ENCODE results near the gene GLRX.
"Not testable (repeated sequence)": the region's sequence is repeated elsewhere in the genome, so short reads cannot be mapped to it uniquely, and the experiment has no call there.

The GLRX gene

GRCh38 chr5:95852567-95852966, 30.0 kb upstream of the GLRX start:
- no peak for DNase-seq (ENCODE audit: low spot score)

- not testable (repeated sequence) for DNase-seq (ENCODE audit: low spot score)
Measured at GRCh38 chr5:95851141-95851540, 28.6 kb upstream of the GLRX start.

DNA sequence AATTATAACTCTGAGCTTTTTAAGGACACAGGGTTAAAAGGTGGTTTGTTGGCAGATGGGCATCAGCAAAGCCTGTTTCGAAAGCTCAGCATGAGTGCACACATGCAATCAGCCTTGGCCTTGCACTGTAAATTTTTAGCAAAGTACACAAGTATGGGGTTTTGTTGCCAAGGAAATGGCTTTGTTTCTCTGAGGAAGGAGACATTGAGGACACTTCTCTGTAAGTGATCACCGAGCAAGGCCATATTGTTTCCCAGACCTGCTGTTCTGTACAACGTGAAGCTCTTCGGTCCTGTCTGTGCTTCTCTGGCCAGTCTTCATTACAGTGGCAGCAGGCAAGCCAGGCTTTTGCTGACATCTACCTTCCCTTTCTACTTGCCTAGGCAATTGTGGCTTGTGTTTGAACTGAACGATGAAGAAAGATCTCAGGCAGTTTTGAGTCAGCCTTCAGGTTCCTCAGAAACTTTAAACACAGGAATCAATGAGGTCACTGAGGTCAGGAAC, 27.9 kb upstream of the GLRX start:
- no peak for DNase-seq (ENCODE audit: low spot score)

- no peak for DNase-seq (ENCODE audit: low spot score)
Measured at GRCh38 chr5:95848701-95849100, 26.2 kb upstream of the GLRX start.

DNA sequence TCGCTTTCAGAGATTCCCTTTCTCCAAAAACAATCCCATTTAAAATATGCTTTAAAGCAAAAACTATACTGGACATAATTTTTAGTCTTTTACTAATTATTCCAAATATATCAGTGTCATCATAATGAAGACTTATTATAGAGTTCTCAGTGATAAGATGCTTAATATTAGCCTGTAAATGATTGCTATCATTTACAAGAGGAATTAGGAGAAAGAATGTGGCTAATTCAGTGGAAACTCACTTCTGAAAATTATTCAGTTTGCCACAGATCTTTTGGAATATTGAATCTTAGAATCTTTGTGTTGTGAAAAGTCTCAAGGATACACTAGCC, 24.7 kb upstream of the GLRX start:
- no peak for DNase-seq (ENCODE audit: low spot score)

DNA sequence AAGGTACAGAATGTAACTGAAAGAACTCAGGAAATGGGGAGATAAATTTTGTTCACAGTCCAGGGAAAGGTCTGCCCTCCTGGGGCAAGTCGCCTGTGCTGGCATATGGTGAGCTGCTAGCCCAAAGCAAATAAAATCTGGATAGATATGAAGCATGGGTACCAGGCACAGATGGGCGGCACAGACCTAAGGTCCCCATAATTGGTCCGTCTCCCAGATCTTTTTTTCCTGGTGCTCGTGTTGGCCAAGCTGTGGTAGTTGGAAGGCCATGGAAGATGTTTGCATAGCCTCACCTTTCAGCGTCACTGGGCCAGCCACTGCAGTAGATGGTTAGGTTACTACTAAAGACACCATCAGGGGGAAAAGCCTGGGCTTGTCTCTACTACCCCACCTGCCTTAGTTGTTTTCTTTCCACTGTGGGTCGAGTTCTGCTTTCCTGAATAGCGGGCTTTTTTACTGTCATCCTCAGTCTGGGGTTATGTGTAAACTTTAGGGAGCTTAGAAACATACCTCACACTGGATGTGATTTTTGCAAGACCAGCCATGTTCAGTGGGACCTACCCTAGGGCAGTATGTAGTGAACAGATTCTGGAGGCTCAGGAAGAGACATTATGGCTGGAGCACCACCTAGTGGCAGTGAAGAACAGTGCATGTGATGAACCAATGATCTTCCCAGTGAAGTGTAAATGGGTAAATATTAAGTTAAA, 24.2 kb upstream of the GLRX start:
- DNase-seq (ENCODE audit: low spot score) = peak; percentile 86

GRCh38 chr5:95845391-95845790, 22.9 kb upstream of the GLRX start:
- DNase-seq (ENCODE audit: low spot score) = no peak

GRCh38 chr5:95843733-95844223, 21.3 kb upstream of the GLRX start:
- DNase-seq (ENCODE audit: low spot score) = no peak

DNA sequence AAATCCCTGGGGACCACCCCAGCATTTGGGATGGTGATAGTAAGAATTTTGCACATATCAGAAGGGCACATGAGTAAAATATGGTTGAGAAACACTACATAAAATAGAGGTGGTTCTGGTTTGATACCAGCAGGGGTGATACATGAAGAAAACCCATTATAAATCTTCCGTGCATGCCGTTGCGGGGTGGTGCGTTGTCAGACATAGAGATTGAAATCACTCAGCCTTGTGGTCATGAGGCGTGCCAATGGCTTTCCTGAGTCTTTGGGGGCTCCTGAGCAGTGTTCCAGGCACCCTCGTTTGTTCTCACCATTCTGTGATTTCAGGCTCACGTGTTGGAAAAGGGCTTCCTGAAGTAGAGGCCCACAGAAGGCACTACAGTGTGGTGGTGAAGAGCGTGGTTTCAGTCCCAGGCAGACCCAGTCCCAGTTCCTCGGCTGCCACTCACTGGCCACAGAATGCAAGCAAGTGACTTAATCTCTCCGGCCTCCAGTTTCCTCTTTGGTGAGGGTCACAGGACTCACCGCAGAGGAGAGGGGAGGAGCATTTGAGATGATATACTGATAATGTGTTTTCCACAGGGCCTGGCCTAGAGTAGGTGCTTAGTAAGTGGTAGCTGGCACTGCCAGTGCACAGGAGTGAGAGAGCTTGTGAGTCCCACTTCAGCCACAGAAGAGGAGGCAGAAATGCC, 20.5 kb upstream of the GLRX start:
- peak; percentile 63 for DNase-seq (ENCODE audit: low spot score)

DNA sequence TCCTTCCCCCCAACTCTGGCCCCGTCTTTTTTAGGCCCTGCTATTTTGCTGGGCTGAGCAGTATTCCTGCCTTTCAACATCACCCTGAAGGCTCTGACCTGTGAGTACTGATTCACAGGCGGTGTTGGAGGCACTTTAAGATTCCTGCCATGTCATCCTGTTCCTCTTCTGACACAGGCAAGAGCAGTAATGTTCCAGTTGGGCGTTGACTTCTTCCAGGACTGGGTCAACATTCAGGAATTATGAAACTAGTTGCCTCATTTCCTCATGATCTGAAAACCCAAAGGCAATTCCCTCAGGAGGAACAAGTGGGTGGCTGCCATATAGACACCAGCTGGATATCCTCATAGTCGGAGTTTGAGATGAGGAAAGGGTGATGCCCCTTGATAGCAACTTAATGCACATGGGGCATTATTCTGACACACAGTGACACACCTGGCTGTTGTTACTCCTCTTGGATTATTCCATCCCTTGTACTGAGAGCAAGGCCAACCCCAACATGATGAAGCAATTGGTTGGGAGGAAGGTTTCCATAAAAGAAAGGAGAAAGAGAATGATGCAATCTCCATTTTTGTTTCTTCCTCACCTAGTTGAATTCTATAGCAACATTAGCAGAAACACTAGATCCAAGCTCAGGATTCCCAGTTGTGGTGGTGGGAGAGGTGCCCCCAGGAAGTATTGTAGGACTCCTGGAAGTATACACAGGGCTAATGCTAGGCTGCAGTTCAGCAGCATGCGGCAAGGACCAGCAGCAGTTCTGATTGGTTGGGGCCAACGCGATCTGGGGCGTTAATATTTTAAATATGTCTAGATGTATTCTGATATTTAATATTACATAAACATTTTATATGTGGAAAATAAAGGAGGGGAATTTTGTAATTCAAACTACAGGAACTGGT, 19.6 kb upstream of the GLRX start:
- DNase-seq (ENCODE audit: low spot score) = no peak

DNA sequence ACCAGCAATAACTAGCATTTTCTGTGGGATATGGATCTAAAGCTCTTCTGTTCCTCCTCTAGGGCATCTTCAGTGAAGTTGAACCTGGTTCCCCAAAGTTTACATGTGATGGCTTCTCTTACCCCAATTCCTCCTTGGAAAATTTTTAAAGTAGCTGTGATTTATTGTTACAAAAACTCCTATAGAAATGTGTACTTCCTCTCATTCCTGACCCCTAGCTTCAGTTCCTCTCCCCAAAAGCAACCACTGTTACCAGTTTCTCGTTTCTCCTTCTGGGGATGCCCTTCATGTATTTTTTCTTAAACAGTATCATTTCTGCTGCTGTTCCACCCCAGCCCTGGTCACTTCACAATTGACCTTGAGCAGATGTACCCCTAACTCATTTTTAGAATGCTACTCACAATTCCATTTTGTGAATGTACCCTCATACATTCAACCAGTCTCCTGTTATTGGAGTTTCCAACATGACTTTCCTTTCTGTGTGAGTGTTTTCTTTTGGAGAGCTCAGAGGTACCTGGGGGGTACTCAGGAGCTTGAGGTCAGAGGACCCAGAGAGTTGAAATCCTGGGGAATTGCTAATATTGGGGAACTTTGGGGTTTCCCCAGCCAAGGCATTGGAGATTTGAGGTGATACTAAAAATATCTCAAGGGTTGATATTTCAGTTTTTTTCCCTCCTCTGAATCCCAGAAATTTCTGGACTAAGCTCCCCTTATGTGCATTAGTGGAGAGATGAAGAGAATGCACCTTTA, 18.6 kb upstream of the GLRX start:
- DNase-seq (ENCODE audit: low spot score) = no peak

DNA sequence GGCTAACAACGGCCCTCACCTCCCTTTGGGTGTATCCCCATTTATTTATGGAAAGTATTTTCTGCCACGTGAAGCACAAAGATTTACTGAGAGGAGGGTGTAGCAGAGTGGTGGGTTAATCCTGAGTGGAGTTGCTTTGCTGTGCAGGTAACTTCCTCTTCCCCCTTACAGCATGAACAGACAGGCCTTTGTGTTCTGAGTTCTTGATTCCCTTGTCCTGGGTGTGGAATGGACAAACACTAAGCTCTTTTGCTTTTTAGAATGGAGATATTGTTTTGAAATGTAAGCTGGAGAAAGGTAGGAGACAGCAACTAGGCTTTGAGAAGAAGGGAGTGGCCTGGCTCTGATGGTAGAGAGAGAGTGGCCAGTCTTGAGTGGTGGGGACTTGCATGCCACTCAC, 17.1 kb upstream of the GLRX start:
- DNase-seq (ENCODE audit: low spot score) = no peak

- no peak for DNase-seq (ENCODE audit: low spot score)
Measured at GRCh38 chr5:95838556-95838955, 16.0 kb upstream of the GLRX start.

DNA sequence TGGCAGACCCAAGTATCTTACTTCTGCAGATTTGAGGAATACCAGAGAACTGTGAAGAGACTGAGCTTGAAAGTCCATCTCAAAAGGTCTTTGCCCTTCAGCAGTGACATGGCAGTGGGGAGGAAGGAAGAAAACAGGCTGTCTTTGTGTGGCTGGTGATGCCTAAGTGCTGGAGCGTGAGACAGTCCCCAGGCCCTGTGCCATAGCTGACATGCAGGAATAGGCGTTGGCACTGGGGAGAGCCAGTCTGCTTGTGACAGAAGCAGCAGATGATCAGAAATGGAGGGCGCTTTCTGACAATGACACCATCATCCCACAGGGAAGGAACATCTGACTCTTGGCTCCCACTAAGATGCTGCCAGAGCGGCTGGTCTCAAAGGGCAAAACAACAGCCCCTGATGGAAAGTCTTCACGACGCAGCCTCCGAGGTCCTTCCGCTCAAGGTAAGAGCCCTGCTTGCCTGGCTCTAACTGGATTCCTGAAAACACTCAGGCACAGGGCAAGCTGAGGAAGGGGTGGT, 15.5 kb upstream of the GLRX start:
- peak; percentile 79 for DNase-seq (ENCODE audit: low spot score)

GRCh38 chr5:95837492-95837891, 15.0 kb upstream of the GLRX start:
- DNase-seq (ENCODE audit: low spot score) = no peak

DNA sequence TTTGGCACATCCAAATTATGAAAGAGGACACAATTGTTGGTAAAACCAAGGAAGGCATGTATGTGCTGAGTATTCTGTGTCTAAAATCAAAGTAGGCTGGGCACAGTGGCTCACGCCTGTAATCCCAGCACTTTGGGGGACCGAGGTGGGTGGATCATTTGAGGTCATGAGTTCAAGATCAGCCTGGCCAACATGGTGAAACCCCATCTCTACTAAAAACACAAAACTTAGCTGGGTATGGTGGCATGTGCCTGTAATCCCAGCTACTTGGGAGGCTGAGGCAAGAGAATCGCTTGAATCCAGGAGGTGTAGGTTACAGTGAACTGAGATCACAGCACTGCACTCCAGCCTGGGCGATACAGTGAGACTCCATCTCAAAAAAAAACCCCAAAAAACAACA, 14.4 kb upstream of the GLRX start:
- DNase-seq (ENCODE audit: low spot score) = not testable (repeated sequence)

- no peak for DNase-seq (ENCODE audit: low spot score)
Measured at GRCh38 chr5:95836544-95836943, 14.0 kb upstream of the GLRX start.

DNA sequence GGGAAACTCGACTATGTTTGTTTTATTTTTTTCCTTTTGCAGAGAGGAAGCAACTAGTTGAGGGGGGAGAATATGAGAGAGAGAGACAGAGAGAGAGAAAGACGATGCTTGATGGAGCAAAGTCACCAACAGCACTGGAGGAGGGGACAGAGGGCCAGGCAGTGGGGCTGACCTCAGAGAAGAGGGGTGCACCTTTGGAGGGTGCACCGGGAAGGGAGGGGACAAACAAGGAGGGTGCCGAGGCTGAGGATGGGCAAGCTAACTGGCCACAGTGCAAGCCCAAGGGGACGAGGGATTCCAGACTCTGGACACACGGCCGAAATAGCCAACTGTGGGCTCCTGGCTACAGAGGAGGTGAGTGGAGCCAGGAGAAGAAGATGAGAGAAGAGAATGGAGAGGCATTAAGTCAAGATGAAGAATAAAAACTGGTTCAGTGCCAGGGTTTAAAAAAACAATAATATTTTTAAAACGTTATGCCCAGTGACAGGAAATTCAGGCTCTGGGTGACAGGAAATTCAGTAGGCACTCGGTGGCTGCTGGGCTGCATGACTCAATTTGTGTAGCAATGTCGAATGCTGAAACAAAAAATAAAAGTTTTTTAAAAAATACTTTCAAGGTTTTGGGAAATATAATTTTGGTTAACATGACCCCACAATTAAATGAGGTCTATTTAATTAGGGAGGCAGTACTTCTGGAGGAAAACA, 13.3 kb upstream of the GLRX start:
- DNase-seq (ENCODE audit: low spot score) = no peak

DNA sequence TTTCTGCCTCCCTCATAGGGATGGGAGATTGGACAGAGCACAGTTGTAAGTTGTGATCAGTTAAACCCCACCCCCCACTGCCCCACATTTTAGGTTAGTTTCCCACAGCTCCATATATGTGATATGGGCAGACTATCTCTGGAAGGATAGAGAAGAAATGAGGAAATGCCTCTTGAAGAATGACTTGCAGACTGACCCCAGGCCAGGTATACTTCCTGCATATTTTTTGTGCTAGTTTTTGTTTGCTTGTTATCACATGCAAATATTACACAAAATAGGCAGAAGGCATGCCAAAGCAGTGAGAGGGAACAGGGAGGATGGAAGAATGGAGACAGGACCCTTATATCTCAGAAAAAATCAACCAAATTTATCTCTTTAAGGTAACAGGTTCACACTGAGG, 10.1 kb upstream of the GLRX start:
- DNase-seq (ENCODE audit: low spot score) = no peak

DNA sequence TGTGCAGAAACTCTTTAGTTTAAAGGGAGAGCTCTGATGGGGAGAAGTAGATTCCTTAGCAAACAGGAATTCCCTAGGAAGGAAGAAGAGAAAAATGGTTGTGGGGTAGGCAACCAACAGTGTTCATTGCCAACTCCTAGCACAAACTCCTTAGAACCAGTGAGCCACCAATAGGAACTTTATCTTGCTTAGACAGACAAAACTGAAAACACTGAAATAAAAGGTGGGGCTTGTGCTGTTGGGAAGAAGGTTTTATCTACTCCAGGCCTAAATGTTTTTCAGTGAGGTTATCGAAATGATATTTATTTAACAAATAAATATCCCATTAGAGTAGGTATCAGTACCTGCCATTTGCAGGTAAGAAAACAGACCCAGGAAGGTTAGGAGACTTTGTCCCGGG, 7.7 kb upstream of the GLRX start:
- DNase-seq (ENCODE audit: low spot score) = no peak

GRCh38 chr5:95827892-95828246, 5.3 kb upstream of the GLRX start:
- no peak for DNase-seq (ENCODE audit: low spot score)

Measured in globus pallidus (tissue), 1 donor.